ENCODE measurements around the gene KPNA6.
"Not testable (repeated sequence)": the region's sequence is repeated elsewhere in the genome, so short reads cannot be mapped to it uniquely, and the experiment has no call there.

Gene KPNA6

GRCh38 chr1:32143302-32143695 lies 35.4 kb downstream of the KPNA6 start:
- not testable (repeated sequence) for DNase-seq

GRCh38 chr1:32144033-32144432 lies 36.2 kb downstream of the KPNA6 start:
- no peak for DNase-seq

- DNase-seq = not testable (repeated sequence)
Observed at GRCh38 chr1:32147799-32148198, 39.9 kb downstream of the KPNA6 start.

- DNase-seq = no peak
Observed at GRCh38 chr1:32150847-32151246, 43.0 kb downstream of the KPNA6 start.

GRCh38 chr1:32151319-32151787 lies 43.5 kb downstream of the KPNA6 start:
- no peak for DNase-seq

GRCh38 chr1:32159189-32159588 lies 51.3 kb downstream of the KPNA6 start:
- no peak for DNase-seq

- no peak for DNase-seq
Observed at GRCh38 chr1:32163405-32163804, 55.5 kb downstream of the KPNA6 start.

GRCh38 chr1:32165633-32166032 lies 57.8 kb downstream of the KPNA6 start:
- DNase-seq = not testable (repeated sequence)

GRCh38 chr1:32170991-32171390 lies 63.1 kb downstream of the KPNA6 start:
- DNase-seq = no peak

- DNase-seq = no peak
Observed at GRCh38 chr1:32172621-32173245, 64.9 kb downstream of the KPNA6 start.

- no peak for DNase-seq
Observed at GRCh38 chr1:32178380-32179192, 70.7 kb downstream of the KPNA6 start.

- DNase-seq = no peak
Observed at GRCh38 chr1:32179193-32179442, 71.3 kb downstream of the KPNA6 start.

GRCh38 chr1:32179443-32180185 lies 71.8 kb downstream of the KPNA6 start, which contains the start of gene TXLNA:
TSS of gene TXLNA (plus strand) at chr1:32179675. CDS start at chr1:32180346, 671 bp downstream.
- DNase-seq = peak; percentile 93

- no peak for DNase-seq
Observed at GRCh38 chr1:32180186-32181060, 72.6 kb downstream of the KPNA6 start.

- DNase-seq = no peak
Observed at GRCh38 chr1:32181065-32181464, 73.2 kb downstream of the KPNA6 start.

GRCh38 chr1:32181563-32181962 lies 73.7 kb downstream of the KPNA6 start:
- no peak for DNase-seq

- DNase-seq = no peak
Observed at GRCh38 chr1:32182060-32182459, 74.2 kb downstream of the KPNA6 start.

- DNase-seq = no peak
Observed at GRCh38 chr1:32184650-32185049, 76.8 kb downstream of the KPNA6 start.

- no peak for DNase-seq
Observed at GRCh38 chr1:32186077-32186476, 78.2 kb downstream of the KPNA6 start.

GRCh38 chr1:32186491-32186890 lies 78.6 kb downstream of the KPNA6 start:
- no peak for DNase-seq

- no peak for DNase-seq
Observed at GRCh38 chr1:32187850-32188249, 80.0 kb downstream of the KPNA6 start.

GRCh38 chr1:32192220-32192948 lies 84.5 kb downstream of the KPNA6 start:
- DNase-seq = no peak
